Activated T-helper 2 cell treated with anti-CD3 and anti-CD28 coated beads, Interferon-gamma antibody, Interleukin-2, Interleukin-4, amounts not matched to agents 10 μg/mL and 5 μg/mL and 100 μg/mL, durations not matched to agents 14 hours and 24 hours and 36 hours (primary cell): Measurements from ENCODE around the gene CRISPLD2. TPM values are rescaled to one million over a fixed set of nuclear protein-coding genes. Genes with fewer than 3 reads are reported as not detected.

Experiments
- total RNA-seq: library from RNA; stranded (reverse); gene quantifications from 2 replicates; pipeline ENCODE4 v1.2.3, GENCODE V29; 2022

The CRISPLD2 gene
- total RNA-seq, 1 donor from 2014 or later: 0.23 TPM

Other genes with a start within 250 kb of the CRISPLD2 start
- gene COTL1, start 201.9 kb upstream of the CRISPLD2 start, total RNA-seq: 478 and 483 TPM in 2 replicates
- 57.7 and 59.6 TPM in 2 replicates for gene KLHL36, start 171.5 kb upstream of the CRISPLD2 start, total RNA-seq
- 151 and 170 TPM in 2 replicates for gene USP10, start 120.0 kb upstream of the CRISPLD2 start, total RNA-seq
- 29.1 and 30.0 TPM in 2 replicates for gene ZDHHC7, start 191.6 kb downstream of the CRISPLD2 start, total RNA-seq
- 12.8 and 13.6 TPM in 2 replicates for gene KIAA0513, start 207.8 kb downstream of the CRISPLD2 start, total RNA-seq